WI38 (cell line): ENCODE results near the gene DOCK11.

ENCODE experiments used
- H3K4me3 ChIP-seq: 2 replicates; pipeline ENCODE4 v1.5.1; 2011; ENCODE audit warnings: low read depth, mild to moderate bottlenecking, control low read depth, low read length
- TF ChIP-seq, protein P1 (sequence below): IDR thresholded peaks from 2 replicates; pipeline ENCODE4 v1.5.1; 2012; ENCODE audit warnings: low read depth, mild to moderate bottlenecking, control low read depth, low read length

Gene DOCK11

DNA sequence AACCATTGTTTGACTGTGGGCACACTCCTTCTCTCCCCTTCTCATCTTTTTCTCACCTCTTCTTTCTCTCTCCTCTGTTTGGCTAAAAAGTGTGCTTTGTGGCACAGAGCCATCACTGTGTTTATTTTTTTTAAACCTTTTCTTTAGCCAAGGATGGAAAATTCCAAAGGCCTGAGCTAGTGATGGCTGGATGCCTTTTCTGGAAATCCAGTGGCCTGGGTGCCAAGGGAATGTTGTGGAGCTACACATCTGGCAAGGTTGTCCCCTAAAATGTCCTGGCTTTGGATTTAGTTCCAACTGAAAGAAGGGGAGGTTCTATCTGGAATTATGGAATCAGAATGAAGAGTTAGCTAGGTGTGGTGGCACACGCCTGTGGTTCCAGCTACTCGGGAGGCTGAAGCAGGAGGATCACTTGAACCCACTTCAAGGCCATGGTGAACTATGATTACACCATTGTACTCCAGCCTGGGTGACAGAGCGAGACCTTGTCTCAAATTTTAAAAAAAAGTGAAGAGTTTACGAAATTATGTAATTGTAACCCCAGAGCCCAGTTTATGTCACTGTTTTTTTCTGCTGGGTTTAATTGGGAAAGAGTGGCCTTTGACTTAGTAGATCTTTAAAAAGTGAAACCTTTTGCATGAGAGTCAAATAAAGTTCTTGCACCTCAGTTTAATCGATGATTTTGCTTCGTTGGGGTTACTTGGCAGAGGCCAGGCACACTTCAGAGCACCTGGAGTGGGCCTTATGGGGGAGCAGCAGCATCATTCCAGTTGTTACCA is 17.7 kb downstream of the DOCK11 start:
- H3K4me3 ChIP-seq, result no peak overlapping the region
- TF ChIP-seq, protein P1, sequence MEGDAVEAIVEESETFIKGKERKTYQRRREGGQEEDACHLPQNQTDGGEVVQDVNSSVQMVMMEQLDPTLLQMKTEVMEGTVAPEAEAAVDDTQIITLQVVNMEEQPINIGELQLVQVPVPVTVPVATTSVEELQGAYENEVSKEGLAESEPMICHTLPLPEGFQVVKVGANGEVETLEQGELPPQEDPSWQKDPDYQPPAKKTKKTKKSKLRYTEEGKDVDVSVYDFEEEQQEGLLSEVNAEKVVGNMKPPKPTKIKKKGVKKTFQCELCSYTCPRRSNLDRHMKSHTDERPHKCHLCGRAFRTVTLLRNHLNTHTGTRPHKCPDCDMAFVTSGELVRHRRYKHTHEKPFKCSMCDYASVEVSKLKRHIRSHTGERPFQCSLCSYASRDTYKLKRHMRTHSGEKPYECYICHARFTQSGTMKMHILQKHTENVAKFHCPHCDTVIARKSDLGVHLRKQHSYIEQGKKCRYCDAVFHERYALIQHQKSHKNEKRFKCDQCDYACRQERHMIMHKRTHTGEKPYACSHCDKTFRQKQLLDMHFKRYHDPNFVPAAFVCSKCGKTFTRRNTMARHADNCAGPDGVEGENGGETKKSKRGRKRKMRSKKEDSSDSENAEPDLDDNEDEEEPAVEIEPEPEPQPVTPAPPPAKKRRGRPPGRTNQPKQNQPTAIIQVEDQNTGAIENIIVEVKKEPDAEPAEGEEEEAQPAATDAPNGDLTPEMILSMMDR, result no peak

DNA sequence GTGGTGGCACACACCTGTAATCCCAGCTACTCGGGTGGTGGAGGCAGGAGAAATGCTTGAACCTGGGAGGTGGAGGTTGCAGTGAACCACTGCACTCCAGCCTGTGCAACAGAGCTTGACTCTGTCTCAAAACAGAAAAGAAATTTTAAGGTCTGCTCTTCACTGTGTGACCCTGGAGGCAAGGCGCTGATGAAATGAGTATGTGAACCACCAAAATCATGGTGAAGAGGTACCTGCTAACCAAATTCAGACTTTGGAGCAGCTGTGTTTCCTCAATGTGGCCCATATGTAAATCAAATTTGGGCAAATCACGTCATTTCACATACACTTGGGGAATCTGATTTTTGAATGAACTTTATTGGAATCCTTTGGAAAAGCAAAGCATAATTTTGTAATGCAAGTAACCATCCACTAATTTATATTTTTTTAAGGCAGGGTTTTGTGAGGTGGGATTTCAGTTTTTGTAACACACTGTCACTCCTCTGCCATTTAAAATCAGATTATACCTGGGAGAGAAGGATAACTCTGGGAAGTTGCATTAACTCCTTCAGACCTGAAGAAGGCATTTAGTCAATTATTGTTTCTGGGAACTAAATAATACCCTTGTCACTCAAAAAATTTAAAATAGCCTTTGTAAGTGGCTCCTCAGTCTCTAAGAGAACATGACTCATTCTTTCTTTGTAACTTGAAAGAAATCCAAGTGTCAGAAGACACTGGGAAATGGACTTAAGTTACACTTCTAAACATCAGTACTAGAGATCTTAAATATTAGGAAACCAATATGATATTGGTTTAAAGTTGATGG is 24.0 kb downstream of the DOCK11 start:
- TF ChIP-seq, protein P1, result no peak

DNA sequence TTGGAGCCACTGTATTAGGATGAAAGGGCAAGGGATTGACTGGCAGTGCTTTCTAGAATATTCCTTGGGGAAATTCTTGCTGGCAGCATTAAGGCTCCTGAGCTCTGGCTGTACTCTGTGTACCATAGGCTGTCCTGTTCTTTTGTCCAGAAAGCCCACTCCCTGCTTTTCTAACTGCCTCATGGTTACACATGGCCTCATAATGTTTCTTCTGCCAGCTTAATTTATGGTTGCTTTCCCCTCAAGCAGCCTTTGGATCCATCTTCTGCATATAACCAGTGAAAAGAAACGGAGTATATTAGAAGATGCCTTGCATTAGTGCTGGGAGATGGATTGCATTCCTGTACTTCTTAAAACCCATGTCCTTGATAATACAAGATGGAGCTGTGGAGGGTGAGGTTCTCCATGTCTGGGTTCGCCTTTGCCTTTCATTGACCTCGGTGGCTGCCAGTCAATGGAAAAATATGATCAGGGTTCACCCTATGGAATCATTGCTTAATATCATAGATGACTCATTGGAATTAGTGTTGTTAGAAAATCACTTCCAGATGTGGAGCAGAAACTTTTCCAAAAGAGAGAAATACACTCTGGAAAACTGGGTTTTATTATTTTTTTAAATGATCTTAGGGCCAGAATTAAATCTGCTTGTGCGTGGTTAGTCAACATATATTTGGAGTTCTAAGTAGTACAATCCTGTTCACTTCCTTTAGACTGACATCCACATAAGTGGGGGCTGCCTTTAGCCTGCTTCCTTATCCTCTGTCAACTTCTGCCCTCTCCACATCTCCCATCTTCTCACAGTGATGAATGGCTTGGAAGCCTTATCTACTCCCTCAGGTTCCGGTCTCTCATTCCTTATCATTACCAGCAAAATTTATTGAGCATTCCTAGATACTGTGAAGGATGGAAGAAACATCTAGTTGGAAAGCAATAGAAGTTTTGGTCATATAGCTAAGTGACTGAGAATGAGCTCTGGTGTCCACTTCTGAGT is 24.9 kb downstream of the DOCK11 start:
- H3K4me3 ChIP-seq, result no peak overlapping the region
- TF ChIP-seq, protein P1, result no peak

More for the DNA sequence above, 24.0 kb downstream of the DOCK11 start:
- H3K4me3 ChIP-seq, result no peak overlapping the region

DNA sequence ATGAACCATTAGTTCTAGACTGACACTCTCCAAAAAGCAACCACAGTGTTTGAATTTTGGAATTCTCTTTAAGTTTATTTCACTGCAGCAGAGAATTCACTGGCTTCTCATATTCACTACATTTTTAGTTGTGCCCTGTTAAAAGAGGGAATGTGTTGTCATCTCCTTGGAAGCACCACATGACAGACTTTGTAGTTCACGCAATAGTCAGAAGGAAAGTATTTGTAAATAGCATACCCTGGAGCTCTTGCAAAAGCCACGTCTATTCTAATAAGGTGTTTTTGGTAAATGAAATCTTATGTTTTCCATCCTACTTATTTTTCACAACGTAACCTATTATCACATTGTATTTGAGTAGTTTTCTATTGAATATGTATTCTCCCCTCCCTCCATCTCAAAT is 25.8 kb downstream of the DOCK11 start:
- no peak overlapping the region for H3K4me3 ChIP-seq
- TF ChIP-seq, protein P1, result no peak

DNA sequence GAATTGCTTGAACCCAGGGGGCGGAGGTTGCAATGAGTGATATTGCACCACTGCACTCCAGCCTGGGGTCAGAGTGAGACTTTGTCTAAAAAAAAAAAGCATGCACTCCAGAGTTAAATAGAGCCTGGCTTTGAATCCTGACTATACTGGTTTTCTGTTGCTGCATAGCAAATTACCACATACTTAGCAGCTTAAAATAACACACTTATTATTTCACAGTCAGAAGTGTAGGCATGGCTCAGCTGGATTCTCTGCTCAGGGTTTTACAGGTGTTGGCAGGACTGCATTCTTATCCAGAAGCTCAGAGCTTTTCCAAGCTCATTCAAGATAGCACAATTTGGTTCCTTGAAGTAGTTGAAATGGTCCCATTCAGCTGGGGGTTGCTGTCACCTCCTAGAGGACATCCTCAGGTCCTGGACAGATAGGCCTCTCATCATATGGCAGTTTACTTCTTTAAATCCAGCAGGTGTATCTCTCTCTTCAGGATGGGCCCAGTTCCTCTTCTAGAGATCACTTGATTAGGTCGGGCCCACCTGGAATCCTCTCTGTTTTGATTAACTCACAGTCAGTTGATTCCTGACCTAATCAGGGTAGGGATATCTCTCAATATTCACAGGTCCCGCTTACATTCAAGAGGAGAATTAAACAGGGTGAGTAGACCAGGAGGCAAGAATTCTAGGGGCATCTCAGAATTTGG is 26.8 kb downstream of the DOCK11 start:
- no peak overlapping the region for H3K4me3 ChIP-seq
- TF ChIP-seq, protein P1, result no peak

DNA sequence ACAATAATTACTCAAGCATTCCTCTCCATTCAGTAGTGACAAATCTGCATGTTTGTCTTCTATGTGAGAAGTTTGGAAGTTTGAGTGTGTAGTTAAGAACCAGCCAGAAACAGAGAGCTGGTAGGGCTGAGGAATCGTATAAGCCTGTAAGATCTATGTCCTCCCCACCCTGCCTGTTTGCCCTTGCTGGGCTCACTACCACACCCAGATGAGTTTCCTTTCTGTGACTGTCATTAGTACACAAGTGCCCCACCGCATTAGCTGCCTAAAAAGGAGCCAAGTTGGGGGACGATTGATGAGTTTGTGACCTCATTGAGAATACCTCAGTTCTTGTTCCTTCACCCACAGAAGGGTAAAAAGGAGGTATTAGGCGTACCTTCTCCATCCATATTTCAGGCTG is 28.3 kb downstream of the DOCK11 start:
- TF ChIP-seq, protein P1, result no peak
- no peak overlapping the region for H3K4me3 ChIP-seq
